Lung microvascular endothelial cell (primary cell): ENCODE results near the gene LYST. TPM values are rescaled to one million over a fixed set of nuclear protein-coding genes. Genes with fewer than 3 reads are reported as not detected.
"Not testable (repeated sequence)": the region's sequence is repeated elsewhere in the genome, so short reads cannot be mapped to it uniquely, and the experiment has no call there.

ENCODE experiments used
- DNase-seq, 2 donors: peaks; one replicate each; pipeline versions ENCODE4 v3.0.0 to v3.0.0-alpha.2; 2010; ENCODE audit warnings: low read depth in 2 of 2
- total RNA-seq: library from RNA; depleted of rRNA; stranded (reverse); fragments of >200 nt; gene quantifications from 2 replicates; pipeline ENCODE4 v1.2.1, GENCODE V29; 2014

The LYST gene
- total RNA-seq, 1 donor from 2014 or later = 12.7 TPM

GRCh38 chr1:235759336-235759735, 107.4 kb downstream of the LYST start:
- DNase-seq = no peak

- peak; percentile 23 to 33 for DNase-seq
Measured at GRCh38 chr1:235758931-235759330, 107.8 kb downstream of the LYST start.

GRCh38 chr1:235757587-235758096, 109.1 kb downstream of the LYST start:
- no peak for DNase-seq

- not testable (repeated sequence) for DNase-seq
Measured at GRCh38 chr1:235754186-235754585, 112.5 kb downstream of the LYST start.

- DNase-seq = no peak
Measured at GRCh38 chr1:235749755-235750300, 116.9 kb downstream of the LYST start.

GRCh38 chr1:235748747-235749146, 118.0 kb downstream of the LYST start:
- no peak for DNase-seq

- no peak for DNase-seq
Measured at GRCh38 chr1:235746245-235746644, 120.5 kb downstream of the LYST start.

GRCh38 chr1:235745503-235746136, 121.1 kb downstream of the LYST start:
- DNase-seq = no peak

- no peak for DNase-seq
Measured at GRCh38 chr1:235742914-235743599, 123.6 kb downstream of the LYST start.

GRCh38 chr1:235741294-235741693, 125.4 kb downstream of the LYST start:
- peak in 1 of 2 donors; percentile 62 for DNase-seq

GRCh38 chr1:235739631-235740030, 127.1 kb downstream of the LYST start:
- no peak for DNase-seq

GRCh38 chr1:235739124-235739523, 127.6 kb downstream of the LYST start:
- DNase-seq = peak; percentile 47 to 76

GRCh38 chr1:235737751-235738150, 129.0 kb downstream of the LYST start:
- DNase-seq = no peak

- no peak for DNase-seq
Measured at GRCh38 chr1:235736263-235736662, 130.4 kb downstream of the LYST start.

GRCh38 chr1:235735621-235736020, 131.1 kb downstream of the LYST start:
- no peak for DNase-seq

- no peak for DNase-seq
Measured at GRCh38 chr1:235734335-235734734, 132.4 kb downstream of the LYST start.

GRCh38 chr1:235730007-235730406, 136.7 kb downstream of the LYST start:
- no peak for DNase-seq

GRCh38 chr1:235726557-235726956, 140.1 kb downstream of the LYST start:
- DNase-seq = no peak

- peak in 1 of 2 donors; percentile 60 for DNase-seq
Measured at GRCh38 chr1:235725434-235725833, 141.3 kb downstream of the LYST start.

GRCh38 chr1:235724730-235725129, 142.0 kb downstream of the LYST start:
- no peak for DNase-seq

- DNase-seq = no peak
Measured at GRCh38 chr1:235722858-235723257, 143.8 kb downstream of the LYST start.

GRCh38 chr1:235721982-235722381, 144.7 kb downstream of the LYST start:
- DNase-seq = no peak

GRCh38 chr1:235720544-235720943, 146.2 kb downstream of the LYST start:
- peak in 1 of 2 donors; percentile 48 for DNase-seq
